GM12892 (cell line): ENCODE results near the gene RIC8A.

Experiments used
- DNase-seq: peaks from one replicate; pipeline ENCODE4 v3.0.0; 2011; ENCODE audit not compliant: insufficient read length
- FAIRE-seq: peaks from 2 replicates; lab custom pipeline; 2011; peaks lifted over from hg19 to GRCh38; lab: Jason Lieb, UNC
- POLR2A ChIP-seq: IDR thresholded peaks from 2 replicates; pipeline ENCODE4 v1.6.1; 2011; ENCODE audit warnings: low read depth, low read length, control low read depth
- POLR2AphosphoS5 ChIP-seq: IDR thresholded peaks from 2 replicates; pipeline ENCODE4 v1.6.1; 2011; ENCODE audit warnings: low read depth, low read length, control low read depth
- TAF1 ChIP-seq: IDR thresholded peaks from 2 replicates; pipeline ENCODE4 v1.6.1; 2011; ENCODE audit warnings: low read depth, mild to moderate bottlenecking, control low read depth, low read length, borderline replicate concordance

Gene RIC8A

GRCh38 chr11:240315-240714 is 32.8 kb downstream of the RIC8A start:
- DNase-seq (no peak), FAIRE-seq (no peak)
- TF ChIP-seq POLR2A (no peak), TAF1 (no peak), POLR2AphosphoS5 (no peak)

- DNase-seq (no peak), FAIRE-seq (no peak)
- no peak for TF ChIP-seq TAF1
- no peak for TF ChIP-seq POLR2A
- no peak for TF ChIP-seq POLR2AphosphoS5
These were observed 34.1 kb downstream of the RIC8A start for GRCh38 chr11:241634-242033.

GRCh38 chr11:244376-244775 is 36.9 kb downstream of the RIC8A start:
- no peak for TF ChIP-seq TAF1
- no peak for TF ChIP-seq POLR2A
- TF ChIP-seq POLR2AphosphoS5: no peak
- FAIRE-seq (no peak), DNase-seq (no peak)

GRCh38 chr11:249062-249461 is 41.6 kb downstream of the RIC8A start:
- no peak for FAIRE-seq
- no peak for DNase-seq
- no peak; the same call in 1 of the 2 replicates for TF ChIP-seq POLR2AphosphoS5
- TF ChIP-seq TAF1: no peak
- no peak for TF ChIP-seq POLR2A

- no peak for FAIRE-seq
- no peak for TF ChIP-seq TAF1
- no peak for TF ChIP-seq POLR2AphosphoS5
- no peak for TF ChIP-seq POLR2A
- DNase-seq: no peak
These were observed 42.8 kb downstream of the RIC8A start for GRCh38 chr11:250274-250673.

- FAIRE-seq (peak; percentile 88), DNase-seq (no peak)
- TF ChIP-seq POLR2A (no peak), POLR2AphosphoS5 (no peak), TAF1 (no peak)
These were observed 43.3 kb downstream of the RIC8A start for GRCh38 chr11:250740-251299.

GRCh38 chr11:251550-251949 is 44.0 kb downstream of the RIC8A start:
- TF ChIP-seq TAF1: no peak
- TF ChIP-seq POLR2A: no peak
- TF ChIP-seq POLR2AphosphoS5: no peak
- DNase-seq: no peak
- no peak for FAIRE-seq

- DNase-seq (no peak), FAIRE-seq (no peak)
- TF ChIP-seq TAF1 (no peak), POLR2AphosphoS5 (no peak), POLR2A (no peak)
These were observed 45.2 kb downstream of the RIC8A start for GRCh38 chr11:252666-253065.

GRCh38 chr11:253160-253885 is 45.8 kb downstream of the RIC8A start:
- TF ChIP-seq TAF1 (no peak), POLR2A (peak; percentile 36; the same call in 1 of the 2 replicates), POLR2AphosphoS5 (peak; percentile 55)
- FAIRE-seq (no peak), DNase-seq (no peak)

GRCh38 chr11:253886-254270 is 46.4 kb downstream of the RIC8A start:
- DNase-seq (no peak), FAIRE-seq (no peak)
- TF ChIP-seq TAF1 (no peak), POLR2AphosphoS5 (peak; percentile 38; the same call in 1 of the 2 replicates)

GRCh38 chr11:255176-255575 is 47.7 kb downstream of the RIC8A start:
- TF ChIP-seq POLR2A (no peak), TAF1 (no peak), POLR2AphosphoS5 (no peak)
- DNase-seq: no peak
- FAIRE-seq: no peak

- TF ChIP-seq TAF1: no peak
- no peak for TF ChIP-seq POLR2AphosphoS5
- TF ChIP-seq POLR2A: no peak
- FAIRE-seq: peak; percentile 14
- DNase-seq: no peak
These were observed 48.3 kb downstream of the RIC8A start for GRCh38 chr11:255816-256215.
